Left ventricle myocardium inferior (tissue), 1 donor: ENCODE measurements around the gene KIFC3. TPM values are rescaled to one million over a fixed set of nuclear protein-coding genes. Genes with fewer than 3 reads are reported as not detected.

Experiments used
- DNase-seq: peaks from one replicate; pipeline ENCODE4 v3.0.0-alpha.2; 2020
- H3K27ac ChIP-seq: fragments of 200-600 bp; replicated peaks from 2 replicates; pipeline ENCODE4 v1.8.0; 2021
- H3K27me3 ChIP-seq: fragments of 200-600 bp; 2 replicates; pipeline ENCODE4 v1.8.0; 2021; ENCODE audit warnings: low read depth
- H3K36me3 ChIP-seq: fragments of 200-600 bp; 2 replicates; pipeline ENCODE4 v1.8.0; 2021
- H3K4me1 ChIP-seq: fragments of 200-600 bp; 2 replicates; pipeline ENCODE4 v1.8.0; 2021
- H3K4me3 ChIP-seq: fragments of 200-600 bp; 2 replicates; pipeline ENCODE4 v1.8.0; 2021; ENCODE audit warnings: mild to moderate bottlenecking, moderate library complexity
- H3K9me3 ChIP-seq: fragments of 200-600 bp; replicated peaks from 2 replicates; pipeline ENCODE4 v1.8.0; 2021
- intact Hi-C: fragments of 100-400 bp; cut with micrococcal nuclease; formaldehyde crosslinking; loops from one replicate; pipeline ENCODE4 v1.11.0; 2022
- total RNA-seq: library from RNA; stranded (reverse); fragmentation: NEBNext Ultra II Directional; extraction: Animal tissue kit (Norgen Biotek cat#: 25700); gene quantifications from one replicate; pipeline ENCODE4 v1.2.1, GENCODE V29; 2021
- TF ChIP-seq, protein P1 (sequence below): fragments of 200-600 bp; IDR thresholded peaks from 2 replicates; pipeline ENCODE4 v1.8.0; 2021; ENCODE audit warnings: antibody characterized with exemption, mild to moderate bottlenecking, borderline replicate concordance
- donor health status: DM: no; HTN: yes; CAD: no; lungs with severe emphysema.

KIFC3 gene
- total RNA-seq, 1 donor from 2014 or later: 63.5 TPM

DNA sequence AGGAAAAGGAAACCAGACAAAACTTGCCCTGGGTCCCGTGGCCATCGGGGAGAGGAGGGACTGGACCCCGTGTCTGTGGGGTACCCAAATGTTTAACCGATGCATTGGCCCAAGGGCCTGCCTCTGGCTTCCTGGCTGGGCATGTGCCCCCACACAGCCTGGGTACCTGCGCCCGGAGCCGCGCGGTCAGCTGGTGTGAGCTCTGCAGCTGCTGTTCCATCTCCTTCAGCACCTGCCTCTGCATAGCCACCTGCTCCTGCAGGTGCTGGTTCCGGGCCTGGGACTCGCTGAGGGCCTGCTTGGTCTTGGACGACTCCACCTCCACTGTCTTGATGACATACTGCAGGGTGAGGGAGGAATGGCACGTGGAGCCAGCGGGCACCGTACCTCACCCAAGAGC, 31.9 kb downstream of the KIFC3 start:
- Histone ChIP-seq H3K4me3 (no peak overlapping the region), H3K36me3 (peaks cover 67% of the 10 kb centered on the region), H3K9me3 (no peaks in the 10 kb centered on the region), H3K27ac (no peak overlapping the region), H3K27me3 (no peaks in the 10 kb centered on the region), H3K4me1 (peaks cover 9% of the 10 kb centered on the region)
- TF ChIP-seq, protein P1, sequence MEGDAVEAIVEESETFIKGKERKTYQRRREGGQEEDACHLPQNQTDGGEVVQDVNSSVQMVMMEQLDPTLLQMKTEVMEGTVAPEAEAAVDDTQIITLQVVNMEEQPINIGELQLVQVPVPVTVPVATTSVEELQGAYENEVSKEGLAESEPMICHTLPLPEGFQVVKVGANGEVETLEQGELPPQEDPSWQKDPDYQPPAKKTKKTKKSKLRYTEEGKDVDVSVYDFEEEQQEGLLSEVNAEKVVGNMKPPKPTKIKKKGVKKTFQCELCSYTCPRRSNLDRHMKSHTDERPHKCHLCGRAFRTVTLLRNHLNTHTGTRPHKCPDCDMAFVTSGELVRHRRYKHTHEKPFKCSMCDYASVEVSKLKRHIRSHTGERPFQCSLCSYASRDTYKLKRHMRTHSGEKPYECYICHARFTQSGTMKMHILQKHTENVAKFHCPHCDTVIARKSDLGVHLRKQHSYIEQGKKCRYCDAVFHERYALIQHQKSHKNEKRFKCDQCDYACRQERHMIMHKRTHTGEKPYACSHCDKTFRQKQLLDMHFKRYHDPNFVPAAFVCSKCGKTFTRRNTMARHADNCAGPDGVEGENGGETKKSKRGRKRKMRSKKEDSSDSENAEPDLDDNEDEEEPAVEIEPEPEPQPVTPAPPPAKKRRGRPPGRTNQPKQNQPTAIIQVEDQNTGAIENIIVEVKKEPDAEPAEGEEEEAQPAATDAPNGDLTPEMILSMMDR: no peak
- intact Hi-C loops: no loop called here
- DNase-seq: no peak

- Histone ChIP-seq H3K27me3 (no peaks in the 10 kb centered on the region), H3K9me3 (no peaks in the 10 kb centered on the region), H3K4me3 (no peak overlapping the region), H3K4me1 (peaks cover 9% of the 10 kb centered on the region), H3K36me3 (peaks cover 70% of the 10 kb centered on the region), H3K27ac (no peak overlapping the region)
- TF ChIP-seq, protein P1: no peak
- no peak for DNase-seq
- intact Hi-C loops: no loop called here
These were observed 32.6 kb downstream of the KIFC3 start for GRCh38 chr16:57769541-57770145.

DNA sequence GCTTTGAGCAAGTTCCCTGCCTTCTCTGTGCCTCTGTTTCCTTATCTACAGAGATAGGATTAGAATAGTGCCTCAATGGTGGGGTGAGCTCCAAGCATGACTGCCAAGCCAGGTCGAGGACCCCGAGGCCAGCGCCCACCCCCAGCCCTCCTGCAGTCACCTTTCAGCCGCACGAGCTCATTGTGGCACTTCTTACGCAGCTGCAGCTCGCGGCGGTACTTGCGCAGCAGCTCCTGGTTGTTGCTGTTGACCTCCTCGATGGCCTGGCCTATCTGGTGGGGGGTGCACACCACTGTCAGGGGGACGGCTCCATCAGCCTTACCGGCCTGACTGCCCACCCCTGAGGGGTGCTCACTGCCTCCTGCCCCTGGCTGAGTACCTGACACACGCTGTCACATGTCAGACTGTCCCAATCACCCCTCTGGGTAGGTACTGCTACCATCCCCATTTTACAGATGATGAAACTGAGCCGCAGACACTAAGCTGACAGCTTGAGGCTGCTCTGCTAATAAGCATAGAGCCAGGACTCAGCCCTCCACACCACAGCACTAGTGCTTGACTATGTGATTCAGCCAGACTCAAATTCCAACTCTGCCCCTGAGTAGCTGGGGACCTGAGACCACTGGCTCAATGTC, 35.5 kb downstream of the KIFC3 start:
- DNase-seq: no peak
- intact Hi-C loops: no loop called here
- H3K4me3 ChIP-seq: no peak overlapping the region
- H3K27ac ChIP-seq: no peak overlapping the region
- H3K27me3 ChIP-seq: no peaks in the 10 kb centered on the region
- H3K36me3 ChIP-seq: peaks cover 92% of the 10 kb centered on the region
- peaks cover 4% of the 10 kb centered on the region for H3K4me1 ChIP-seq
- no peaks in the 10 kb centered on the region for H3K9me3 ChIP-seq
- TF ChIP-seq, protein P1: no peak

GRCh38 chr16:57765160-57765728, 37.0 kb downstream of the KIFC3 start:
- TF ChIP-seq, protein P1: no peak
- H3K9me3 ChIP-seq: no peaks in the 10 kb centered on the region
- H3K4me3 ChIP-seq: no peak overlapping the region
- intact Hi-C loops: no loop called here
- peaks cover 92% of the 10 kb centered on the region for H3K36me3 ChIP-seq
- H3K4me1 ChIP-seq: peaks cover 4% of the 10 kb centered on the region
- DNase-seq: no peak
- H3K27ac ChIP-seq: no peak overlapping the region
- no peaks in the 10 kb centered on the region for H3K27me3 ChIP-seq

DNA sequence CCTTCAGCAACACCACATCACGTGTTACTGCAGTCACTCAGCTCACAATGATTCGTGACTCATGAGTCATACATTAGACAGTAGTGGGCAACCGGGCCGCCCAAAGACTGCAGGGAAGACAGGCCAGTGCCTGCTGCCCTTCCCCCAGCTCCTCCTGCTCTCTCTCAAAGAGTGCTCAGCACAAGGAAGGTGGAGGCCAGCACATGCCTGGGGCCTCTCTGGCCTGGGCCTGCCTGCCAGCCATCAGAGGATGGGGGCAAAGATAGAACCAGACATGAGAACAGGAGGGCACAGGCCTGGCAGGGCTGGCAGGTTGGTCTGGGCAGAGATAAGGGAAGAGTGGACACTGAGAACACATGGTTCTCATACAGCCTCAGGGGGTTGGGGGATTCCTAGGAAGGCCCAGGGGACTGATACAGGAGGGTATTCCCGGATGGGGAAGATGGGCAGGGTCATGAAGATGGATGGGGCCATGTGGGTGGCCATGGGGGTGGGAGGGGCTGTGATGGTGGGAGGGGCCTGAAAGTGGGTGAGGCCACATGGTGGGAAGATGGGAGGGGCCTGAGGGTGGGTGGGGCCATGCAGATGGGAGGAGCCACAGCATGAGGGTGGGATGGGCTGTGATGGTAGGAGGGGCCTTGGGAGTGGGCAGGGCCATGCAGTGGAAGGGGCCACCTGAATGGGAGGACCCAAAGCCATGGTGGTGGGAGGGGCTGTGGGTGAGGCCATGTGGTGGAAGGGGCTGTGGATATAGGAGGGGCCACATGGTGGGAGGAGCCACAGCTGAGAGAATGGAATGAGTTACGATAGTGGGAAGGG, 37.7 kb downstream of the KIFC3 start:
- no peaks in the 10 kb centered on the region for H3K27me3 ChIP-seq
- no peaks in the 10 kb centered on the region for H3K9me3 ChIP-seq
- no peak overlapping the region for H3K27ac ChIP-seq
- H3K4me1 ChIP-seq: peaks cover 11% of the 10 kb centered on the region
- intact Hi-C loops: no loop called here
- TF ChIP-seq, protein P1: no peak
- no peak for DNase-seq
- H3K36me3 ChIP-seq: peaks cover 91% of the 10 kb centered on the region
- no peak overlapping the region for H3K4me3 ChIP-seq
